Ascending aorta (tissue), 2 donors: ENCODE results near the gene MZB1. TPM values are rescaled to one million over a fixed set of nuclear protein-coding genes. Genes with fewer than 3 reads are reported as not detected.
A peak's percentile ranks its signal among the peaks of the same experiment; 100 is the strongest.

Experiments
- DNase-seq, 2 donors: peaks; one replicate each; pipeline ENCODE4 v3.0.0-alpha.2; 2019; ENCODE audit warnings: low spot score in 2 of 2
- H3K27ac ChIP-seq, 2 donors: fragments of 200-600 bp; sonication (generic); one replicate each; pipeline ENCODE4 v1.5.1; 2016 to 2017; ENCODE audit warnings: mild to moderate bottlenecking in 1 of 2
- H3K27me3 ChIP-seq: fragments of 200-600 bp; sonication (generic); one replicate; pipeline ENCODE4 v1.5.1; 2017
- H3K36me3 ChIP-seq, 2 donors: fragments of 200-600 bp; sonication (generic); one replicate each; pipeline ENCODE4 v1.5.1; 2016
- H3K4me1 ChIP-seq, 2 donors: fragments of 200-600 bp; sonication (generic); one replicate each; pipeline ENCODE4 v1.5.1; 2016 to 2017; ENCODE audit warnings: mild to moderate bottlenecking in 1 of 2
- H3K4me3 ChIP-seq, 2 donors: fragments of 200-600 bp; sonication (generic); one replicate each; pipeline ENCODE4 v1.5.1; 2016 to 2017; ENCODE audit warnings: mild to moderate bottlenecking in 1 of 2
- H3K9me3 ChIP-seq, 2 donors: fragments of 200-600 bp; sonication (generic); one replicate each; pipeline ENCODE4 v1.5.1; 2016
- CTCF ChIP-seq, 3 experiments: fragments of 200-600 bp in 2 of 3; fragments of 450-650 bp in 1 of 3; sonication (generic) in 2 of 3; IDR thresholded peaks; one replicate each; pipeline ENCODE4 v1.5.1; 2016 to 2019; ENCODE audit warnings: antibody characterized with exemption in 3 of 3, mild to moderate bottlenecking in 1 of 3, moderate library complexity in 1 of 3
- intact Hi-C: fragments of 100-400 bp; cut with DNase I; formaldehyde crosslinking; loops from one replicate; pipeline ENCODE4 v1.15.1; 2023
- total RNA-seq: library from RNA; depleted of rRNA; stranded (reverse); fragments of >200 nt; gene quantifications from one replicate; pipeline ENCODE4 v1.1.0, GENCODE V29; 2016

MZB1 gene, protein sequence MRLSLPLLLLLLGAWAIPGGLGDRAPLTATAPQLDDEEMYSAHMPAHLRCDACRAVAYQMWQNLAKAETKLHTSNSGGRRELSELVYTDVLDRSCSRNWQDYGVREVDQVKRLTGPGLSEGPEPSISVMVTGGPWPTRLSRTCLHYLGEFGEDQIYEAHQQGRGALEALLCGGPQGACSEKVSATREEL
- 8.0 TPM for total RNA-seq

DNA sequence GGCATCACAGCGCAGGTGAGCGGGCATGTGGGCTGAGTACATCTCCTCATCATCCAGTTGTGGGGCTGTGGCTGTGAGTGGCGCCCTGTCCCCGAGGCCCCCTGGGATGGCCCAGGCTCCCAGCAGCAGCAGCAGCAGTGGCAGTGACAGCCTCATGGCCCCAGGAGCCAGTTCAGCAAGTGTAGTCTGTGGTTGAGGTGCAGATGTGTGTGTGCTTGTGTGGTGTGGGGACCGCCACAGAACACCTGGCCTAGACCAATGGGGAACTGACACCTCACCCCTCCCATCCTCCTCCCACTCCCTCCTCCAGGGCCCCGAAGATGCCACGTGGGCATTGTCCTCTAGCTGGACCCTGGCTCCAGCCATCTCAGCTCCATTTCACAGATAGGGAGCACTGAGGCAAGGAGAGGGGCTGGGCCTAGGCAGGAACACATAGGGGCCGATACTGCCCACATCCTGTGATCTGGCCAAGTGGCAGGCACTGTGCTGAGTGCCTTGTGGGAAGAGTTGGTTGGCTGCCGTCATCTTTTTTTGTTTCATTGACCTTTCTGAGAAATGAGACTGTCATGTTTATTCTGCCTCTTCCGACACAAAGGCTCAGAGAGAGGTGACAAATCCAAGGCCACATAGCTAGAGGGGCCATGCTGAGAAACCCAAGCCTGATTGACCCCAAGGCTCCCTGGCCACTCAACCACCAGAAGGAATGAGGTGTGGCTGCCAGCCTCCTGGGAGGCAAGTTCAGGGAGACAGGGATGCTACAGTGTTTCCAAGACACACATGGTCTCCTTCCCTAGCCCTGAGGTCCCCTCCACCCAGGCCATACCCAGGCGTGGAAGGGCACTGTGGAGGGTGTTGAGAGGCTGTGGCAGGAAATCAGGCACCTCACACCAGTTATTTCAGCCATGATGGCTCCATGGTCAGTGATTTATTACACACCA lies at the start of gene MZB1:
MZB1 (minus strand) TSS at position 213 of the 938 bp plus-strand sequence; CDS start at position 156, 57 bp downstream.
- Histone ChIP-seq H3K36me3 (no peaks in the 10 kb centered on the region), H3K9me3 (no peaks in the 10 kb centered on the region), H3K4me3 (no peak within 1 kb of the TSS), H3K27ac (no peak within 1 kb of the TSS), H3K27me3 (no peaks in the 10 kb centered on the region), H3K4me1 (peaks cover 3 to 26% of the 10 kb centered on the region in 2 donors)
- intact Hi-C loops = no loop called here
- no peak for TF ChIP-seq CTCF (IDR thresholded peaks at IDR 0.05)
- no peak for DNase-seq

DNA sequence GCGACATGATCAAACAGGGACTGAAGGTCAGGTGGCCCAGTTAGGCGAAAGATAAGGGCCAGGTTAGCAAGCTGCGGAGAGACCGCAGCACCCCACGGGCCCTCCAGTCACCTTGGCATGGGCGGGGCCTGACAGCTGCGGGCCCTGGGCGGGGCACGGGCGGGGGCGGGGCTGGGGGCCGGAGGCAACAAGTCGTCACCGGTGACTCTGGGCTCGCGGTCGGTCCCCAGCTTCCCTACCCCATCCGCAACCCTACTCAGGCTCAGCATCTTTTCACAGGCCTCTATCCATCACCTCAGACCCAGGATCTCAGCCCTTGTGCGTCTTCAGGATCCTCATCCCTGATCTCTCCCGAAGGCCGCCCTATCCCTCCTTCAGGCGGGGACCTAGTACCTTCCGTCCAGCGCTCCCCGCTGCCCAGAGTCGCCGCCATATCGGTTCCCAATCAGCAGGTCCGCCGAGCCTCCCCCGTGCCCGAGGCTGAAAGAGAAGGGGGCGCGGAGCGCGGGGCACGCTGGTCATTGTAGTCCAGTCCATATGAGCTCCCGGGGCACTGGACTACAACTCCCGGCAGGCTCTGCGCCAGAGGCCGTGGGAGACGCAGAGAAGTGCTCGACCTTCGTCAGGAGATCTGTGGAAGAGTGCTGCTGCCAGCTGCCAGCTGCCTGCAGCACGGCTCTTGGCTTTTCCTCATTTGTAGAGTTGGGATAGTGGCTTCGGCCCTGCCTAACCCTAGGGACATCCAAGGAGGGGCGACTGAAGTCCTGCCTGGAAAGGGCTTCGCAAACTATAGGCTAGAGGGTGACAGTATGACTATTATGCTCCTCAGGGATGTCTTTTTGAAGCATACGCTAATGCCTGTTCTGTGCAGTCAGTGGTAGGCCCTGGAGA lies 49.5 kb upstream of the MZB1 start, which contains the start of gene DNAJC18:
DNAJC18 (minus strand) TSS at position 513 of the 891 bp plus-strand sequence; CDS start at position 433, 80 bp downstream.
- DNase-seq = peak; percentile 83 to 98
- no peak for TF ChIP-seq CTCF (IDR thresholded peaks at IDR 0.05)
- Histone ChIP-seq H3K36me3 (peaks cover 0 to 6% of the 10 kb centered on the region in 2 donors), H3K4me1 (peaks cover 5 to 9% of the 10 kb centered on the region in 2 donors), H3K4me3 (peak within 1 kb of the TSS; percentile 69 to 74), H3K27me3 (no peaks in the 10 kb centered on the region), H3K9me3 (no peaks in the 10 kb centered on the region), H3K27ac (peak within 1 kb of the TSS; percentile 90 to 94)
- intact Hi-C loops = loop anchor here (1.0 to 5.0 kb wide), 4 partner anchors 34 to 123 kb away; partner anchors contain the start of genes SPATA24, STING1 and UBE2D2

DNA sequence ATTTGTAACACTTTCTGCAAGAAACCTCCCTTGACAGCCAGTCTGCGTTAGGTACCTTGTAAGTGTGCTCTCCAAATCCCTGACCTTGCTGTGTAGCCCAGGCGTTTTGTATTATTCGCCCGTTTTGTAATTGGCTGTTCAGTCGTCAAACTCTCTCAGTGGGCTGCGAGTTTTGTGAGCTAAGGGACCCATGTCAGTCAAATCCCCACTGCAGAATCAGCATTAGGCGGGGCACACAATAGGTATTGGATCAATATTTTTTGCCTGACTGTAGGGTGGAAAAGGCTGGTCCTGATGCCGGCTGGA lies 48.9 kb upstream of the MZB1 start:
- H3K27me3 ChIP-seq = no peaks in the 10 kb centered on the region
- peak overlapping the region; percentile 69 to 74 for H3K4me3 ChIP-seq
- peaks cover 0 to 10% of the 10 kb centered on the region in 2 donors for H3K36me3 ChIP-seq
- peak overlapping the region; percentile 90 to 94 for H3K27ac ChIP-seq
- H3K4me1 ChIP-seq = peaks cover 5 to 9% of the 10 kb centered on the region in 2 donors
- H3K9me3 ChIP-seq = no peaks in the 10 kb centered on the region
- intact Hi-C loops = loop anchor here (1.0 to 5.0 kb wide), 4 partner anchors 34 to 124 kb away; partner anchors contain the start of genes SPATA24, STING1 and UBE2D2
- TF ChIP-seq CTCF (IDR thresholded peaks at IDR 0.05) = no peak
- no peak for DNase-seq

DNA sequence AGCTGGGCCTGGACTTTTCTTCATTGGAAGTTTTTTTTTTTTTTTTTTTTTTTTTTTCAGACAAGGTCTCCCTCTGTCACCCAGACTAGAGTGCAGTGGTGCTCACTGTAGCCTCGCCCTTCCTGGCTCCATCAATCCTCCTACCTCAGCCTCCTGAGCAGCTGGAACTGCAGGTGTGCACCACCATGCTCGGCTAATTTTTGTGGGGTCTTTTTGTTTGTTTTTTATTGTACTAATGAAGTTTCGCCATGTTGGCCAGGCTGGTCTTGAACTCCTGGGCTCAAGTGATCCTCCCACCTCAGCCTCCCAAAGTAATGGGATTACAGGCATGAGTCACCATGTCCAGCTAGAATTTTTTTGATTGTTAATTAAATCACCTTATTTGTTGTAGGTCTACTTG lies 46.0 kb upstream of the MZB1 start:
- no peak for TF ChIP-seq CTCF (IDR thresholded peaks at IDR 0.05)
- Histone ChIP-seq H3K9me3 (no peaks in the 10 kb centered on the region), H3K36me3 (peaks cover 4 to 24% of the 10 kb centered on the region in 2 donors), H3K27ac (no peak overlapping the region), H3K4me1 (peaks cover 5 to 9% of the 10 kb centered on the region in 2 donors), H3K27me3 (no peaks in the 10 kb centered on the region), H3K4me3 (no peak overlapping the region)
- intact Hi-C loops = loop anchor here (5.0 kb wide), 1 partner anchor 127 kb away; the partner anchor contains the start of gene UBE2D2
- DNase-seq = peak in 1 of 2 donors; percentile 51

GRCh38 chr5:139431706-139432105 lies 42.0 kb upstream of the MZB1 start:
- Histone ChIP-seq H3K36me3 (peaks cover 15 to 32% of the 10 kb centered on the region in 2 donors), H3K27ac (no peak overlapping the region), H3K4me1 (peaks cover 0 to 2% of the 10 kb centered on the region in 2 donors), H3K27me3 (no peaks in the 10 kb centered on the region), H3K9me3 (no peaks in the 10 kb centered on the region), H3K4me3 (no peak overlapping the region)
- no peak for DNase-seq
- TF ChIP-seq CTCF (IDR thresholded peaks at IDR 0.05) = no peak
- intact Hi-C loops = no loop called here
